GM12878 (cell line): ENCODE data around the gene LHFPL3. TPM values are rescaled to one million over a fixed set of nuclear protein-coding genes. Genes with fewer than 3 reads are reported as not detected.

Experiments
- ATAC-seq: fragments of 200-7000 bp; cut with Tn5 transposase; 3 replicates; pipeline ENCODE4 v1.9.1; 2020; ENCODE audit warnings: mild to moderate bottlenecking, moderate library complexity
- BruUV-seq: library from RNA; stranded (reverse); fragments of 400-500 nt; replicated peaks from 2 replicates; lab custom pipeline; 2021; lab: Mats Ljungman, UMichigan
- CTCF ChIA-PET: fragments of 300-600 bp; sonication (Branson Sonifier 250); formaldehyde crosslinking; extraction: SDS; loops from one replicate; lab custom pipeline; 2021; ENCODE audit warnings: inconsistent platforms; lab: Yijun Ruan, JAX
- POLR2A ChIA-PET: fragments of 350-600 bp; formaldehyde crosslinking; extraction: SDS; loops from one replicate; lab custom pipeline; 2021; ENCODE audit warnings: inconsistent platforms; lab: Charles Lee
- RAD21 ChIA-PET: fragments of 300-600 bp; sonication (Branson Sonifier 250); formaldehyde crosslinking; loops from one replicate; lab custom pipeline; 2023; ENCODE audit warnings: antibody characterized with exemption; ENCODE audit not compliant: unreplicated experiment; lab: Charles Lee
- SMC1A ChIA-PET: fragments of 300-600 bp; sonication (Branson Sonifier 250); formaldehyde crosslinking; loops from one replicate; lab custom pipeline; 2023; ENCODE audit not compliant: unreplicated experiment, uncharacterized antibody; lab: Charles Lee
- DNase-seq: peaks from one replicate; pipeline ENCODE4 v3.0.0-alpha.2; 2011; ENCODE audit warnings: low read depth, low spot score
- FAIRE-seq: peaks from 3 replicates; lab custom pipeline; 2011; peaks lifted over from hg19 to GRCh38; lab: Jason Lieb, UNC
- H2AFZ ChIP-seq: 2 replicates; pipeline ENCODE4 v1.6.0; 2011; ENCODE audit warnings: low read depth, low read length, control low read depth; ENCODE audit not compliant: control insufficient read depth
- H3K27ac ChIP-seq: 2 replicates; pipeline ENCODE4 v1.5.1; 2011; ENCODE audit warnings: control low read depth; ENCODE audit not compliant: control insufficient read depth, insufficient read depth
- H3K27me3 ChIP-seq, 2 experiments: replicated peaks in 1 of 2; 2 replicates each; pipeline versions ENCODE4 v1.6.0 to v1.6.1; 2011; ENCODE audit warnings: low read length in 1 of 2; ENCODE audit not compliant: control insufficient read depth in 2 of 2, insufficient read depth in 2 of 2
- H3K36me3 ChIP-seq, 2 experiments: 2 replicates each; pipeline ENCODE4 v1.5.1; 2011; ENCODE audit warnings: low read length in 1 of 2; ENCODE audit not compliant: control insufficient read depth in 2 of 2, insufficient read depth in 2 of 2
- H3K4me1 ChIP-seq: 2 replicates; pipeline ENCODE4 v1.6.1; 2011; ENCODE audit warnings: mild to moderate bottlenecking, low read length, moderate library complexity, mixed read lengths; ENCODE audit not compliant: control insufficient read depth, insufficient read depth
- H3K4me2 ChIP-seq: 2 replicates; pipeline ENCODE4 v1.6.0; 2011; ENCODE audit warnings: control low read depth; ENCODE audit not compliant: control insufficient read depth, insufficient read depth
- H3K4me3 ChIP-seq: fragments of 200-600 bp; sonication (generic); 2 replicates; pipeline ENCODE4 v1.5.1; 2016
- H3K79me2 ChIP-seq: 2 replicates; pipeline ENCODE4 v1.6.0; 2011; ENCODE audit warnings: low read length; ENCODE audit not compliant: control insufficient read depth, insufficient read depth
- H3K9ac ChIP-seq: 2 replicates; pipeline ENCODE4 v1.8.0; 2011; ENCODE audit warnings: low read length, control low read depth, mixed read lengths; ENCODE audit not compliant: control insufficient read depth, insufficient read depth
- H3K9me3 ChIP-seq: replicated peaks from 3 replicates; pipeline ENCODE4 v1.5.1; 2011; ENCODE audit warnings: mild to moderate bottlenecking, low read length; ENCODE audit not compliant: control insufficient read depth, insufficient read depth
- H4K20me1 ChIP-seq: 2 replicates; pipeline ENCODE4 v1.6.0; 2011; ENCODE audit not compliant: control insufficient read depth, insufficient read depth
- BRCA1 ChIP-seq: IDR thresholded peaks from 2 replicates; pipeline ENCODE4 v1.6.1; 2011; ENCODE audit warnings: low read depth, low read length, improper control_type of control experiment
- DPF2 ChIP-seq: fragments of 450-650 bp; IDR thresholded peaks from 2 replicates; pipeline ENCODE4 v1.6.1; 2017; ENCODE audit warnings: mild to moderate bottlenecking
- HDAC6 ChIP-seq: fragments of 200-600 bp; sonication (generic); IDR thresholded peaks from one replicate; pipeline ENCODE4 v1.8.0; 2017; ENCODE audit warnings: antibody characterized with exemption; ENCODE audit not compliant: unreplicated experiment
- JUNB ChIP-seq: IDR thresholded peaks from 2 replicates; pipeline ENCODE4 v1.6.1; 2016; ENCODE audit warnings: antibody characterized with exemption, mild to moderate bottlenecking
- NR2C2 ChIP-seq: IDR thresholded peaks from 2 replicates; pipeline ENCODE4 v1.6.1; 2011; ENCODE audit warnings: borderline replicate concordance, low read depth; ENCODE audit not compliant: control insufficient read depth, insufficient read length
- POLR2AphosphoS2 ChIP-seq: IDR thresholded peaks from 2 replicates; pipeline ENCODE4 v1.6.1; 2011; ENCODE audit warnings: low read depth, mild to moderate bottlenecking, low read length, improper control_type of control experiment, moderate library complexity
- RAD21 ChIP-seq: IDR thresholded peaks from 2 replicates; pipeline ENCODE4 v1.6.1; 2011; ENCODE audit warnings: mild to moderate bottlenecking, low read depth, low read length, moderate library complexity; ENCODE audit not compliant: insufficient read depth
- RFX5 ChIP-seq: IDR thresholded peaks from 2 replicates; pipeline ENCODE4 v1.6.1; 2011; ENCODE audit warnings: low read depth, low read length, improper control_type of control experiment
- SP1 ChIP-seq: IDR thresholded peaks from one replicate; pipeline ENCODE4 v1.6.1; 2011; ENCODE audit warnings: low read depth, low read length
- TCF12 ChIP-seq: IDR thresholded peaks from 2 replicates; pipeline ENCODE4 v1.6.1; 2011; ENCODE audit warnings: low read depth, mild to moderate bottlenecking, low read length
- ZNF24 ChIP-seq: fragments of 450-650 bp; IDR thresholded peaks from 2 replicates; pipeline ENCODE4 v1.6.1; 2017; ENCODE audit warnings: antibody characterized with exemption, mild to moderate bottlenecking
- ZSCAN29 ChIP-seq: fragments of 450-650 bp; IDR thresholded peaks from 2 replicates; pipeline ENCODE4 v1.6.1; 2017; ENCODE audit warnings: mild to moderate bottlenecking, moderate library complexity
- WGBS: methylation state at CpG from one replicate; pipeline ENCODE4 v1.1.6; 2016; ENCODE audit warnings: low lambda C conversion rate; ENCODE audit not compliant: insufficient replicate concordance, insufficient coverage; ENCODE audit errors: missing lambda C conversion rate; 5-methylcytosine and 5-hydroxymethylcytosine counted together
- in situ Hi-C: fragments of 300-500 bp; cut with MboI; formaldehyde crosslinking; loops from 9 replicates; pipeline ENCODE4 v1.14.3; 2018; ENCODE audit warnings: mixed read lengths
- intact Hi-C: fragments of 100-400 bp; cut with micrococcal nuclease; formaldehyde crosslinking; loops from one replicate; pipeline ENCODE4 v1.14.2; 2022; ENCODE audit not compliant: unreplicated experiment
- polyA plus RNA-seq, 11 experiments: library from polyadenylated mRNA; depleted of rRNA in 4 of 11; unstranded in 6 of 11; stranded (reverse) in 5 of 11; fragments of >200 nt; fragmentation: Nextera tagmentation in 4 of 11; fragmentation: Illumina TruSeq in 1 of 11; extraction: Ambion mirVana in 4 of 11; extraction: Trizol in 1 of 11; gene quantifications; 1 replicate in 1 of 11; 2 replicates in 10 of 11; pipeline versions ENCODE4 v1.2.1 to v1.2.3, GENCODE V29; 2011 to 2016; ENCODE audit warnings: inconsistent platforms in 2 of 11, missing spikeins in 2 of 11, low read depth in 1 of 11
- total RNA-seq, 4 experiments: library from RNA; depleted of rRNA in 3 of 4; stranded (reverse); fragments of >200 nt in 3 of 4; fragmentation: Illumina TruSeq in 1 of 4; extraction: Trizol in 1 of 4; gene quantifications; 2 replicates each; pipeline versions ENCODE4 v1.2.1 to v1.2.3, GENCODE V29; 2013 to 2021

LHFPL3 gene
- total and polyA plus RNA-seq, 10 of the 15 experiments (the other 5 are each of a cell fraction or from before 2014, with no cell fraction given): 0.09 TPM; not detected in 9

DNA sequence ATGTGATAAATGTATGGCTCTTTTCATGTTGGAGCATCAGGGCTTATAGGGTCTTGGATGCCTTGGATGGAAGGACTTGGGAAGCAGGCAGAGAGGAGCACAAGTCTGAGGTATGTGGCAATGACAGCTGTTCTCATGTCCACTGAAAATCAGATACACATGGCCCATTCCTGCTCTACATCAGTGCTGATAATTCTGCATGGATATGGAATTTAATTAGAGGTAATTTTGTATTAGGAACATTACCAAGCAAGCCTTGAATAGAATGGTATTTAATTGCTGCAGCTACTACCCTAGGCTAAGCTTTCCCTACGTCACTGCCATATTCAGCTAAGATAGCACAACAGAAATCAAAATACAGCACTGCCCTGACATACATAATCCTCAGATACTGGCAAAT lies 299.6 kb downstream of the LHFPL3 start:
- DNase-seq: no peak
- in situ Hi-C loops (no loop called here), intact Hi-C loops (no loop called here)
- Histone ChIP-seq H2AFZ (no peak overlapping the region), H3K4me2 (no peak overlapping the region), H3K9ac (no peak overlapping the region), H3K4me3 (no peak overlapping the region), H3K79me2 (no peaks in the 10 kb centered on the region), H3K27me3 (no peaks in the 10 kb centered on the region), H3K4me1 (no peaks in the 10 kb centered on the region), H3K36me3 (no peaks in the 10 kb centered on the region), H3K9me3 (no peaks in the 10 kb centered on the region), H4K20me1 (no peaks in the 10 kb centered on the region), H3K27ac (no peak overlapping the region)
- FAIRE-seq: no peak
- ChIA-PET RAD21 (interaction anchor here (1.2 kb wide), 1 partner anchor 9 kb away, joined by 3 read pairs; no protein-coding TSS in a partner anchor), SMC1A (no interaction called here), CTCF (no interaction called here), POLR2A (no interaction called here)
- no TSS peak for BruUV-seq
- TF ChIP-seq TCF12: no peak
- no peak for TF ChIP-seq RFX5
- no peak for TF ChIP-seq POLR2AphosphoS2
- no peak for TF ChIP-seq ZSCAN29
- TF ChIP-seq JUNB: no peak
- TF ChIP-seq BRCA1: no peak
- TF ChIP-seq SP1: no peak
- TF ChIP-seq HDAC6: no peak
- no peak for TF ChIP-seq ZNF24
- TF ChIP-seq RAD21: no peak
- no peak for TF ChIP-seq NR2C2
- no peak for TF ChIP-seq DPF2
- WGBS: 0% methylated on average over 1 of the region's 1 CpG
- ATAC-seq: no peak
